ENCODE results near the gene GLRA2.

GLRA2 gene

GRCh38 chrX:14694611-14695010, 165.3 kb downstream of the GLRA2 start:
- H3K4me1 ChIP-seq (ENCODE audit: low read length): no peaks in the 10 kb centered on the region
- no peaks in the 10 kb centered on the region for H3K27me3 ChIP-seq (ENCODE audit: low read depth, low read length)
- H3K4me2 ChIP-seq (ENCODE audit: low read length): no peak overlapping the region
- no peak overlapping the region for H3K9ac ChIP-seq (ENCODE audit: low read length)
- H3K4me3 ChIP-seq (ENCODE audit: low read length): no peak overlapping the region
- no peaks in the 10 kb centered on the region for H3K79me2 ChIP-seq (ENCODE audit: low read length)
- H4K20me1 ChIP-seq (ENCODE audit: insufficient read depth, low read length): no peaks in the 10 kb centered on the region
- TF ChIP-seq, protein P1, sequence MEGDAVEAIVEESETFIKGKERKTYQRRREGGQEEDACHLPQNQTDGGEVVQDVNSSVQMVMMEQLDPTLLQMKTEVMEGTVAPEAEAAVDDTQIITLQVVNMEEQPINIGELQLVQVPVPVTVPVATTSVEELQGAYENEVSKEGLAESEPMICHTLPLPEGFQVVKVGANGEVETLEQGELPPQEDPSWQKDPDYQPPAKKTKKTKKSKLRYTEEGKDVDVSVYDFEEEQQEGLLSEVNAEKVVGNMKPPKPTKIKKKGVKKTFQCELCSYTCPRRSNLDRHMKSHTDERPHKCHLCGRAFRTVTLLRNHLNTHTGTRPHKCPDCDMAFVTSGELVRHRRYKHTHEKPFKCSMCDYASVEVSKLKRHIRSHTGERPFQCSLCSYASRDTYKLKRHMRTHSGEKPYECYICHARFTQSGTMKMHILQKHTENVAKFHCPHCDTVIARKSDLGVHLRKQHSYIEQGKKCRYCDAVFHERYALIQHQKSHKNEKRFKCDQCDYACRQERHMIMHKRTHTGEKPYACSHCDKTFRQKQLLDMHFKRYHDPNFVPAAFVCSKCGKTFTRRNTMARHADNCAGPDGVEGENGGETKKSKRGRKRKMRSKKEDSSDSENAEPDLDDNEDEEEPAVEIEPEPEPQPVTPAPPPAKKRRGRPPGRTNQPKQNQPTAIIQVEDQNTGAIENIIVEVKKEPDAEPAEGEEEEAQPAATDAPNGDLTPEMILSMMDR (IDR thresholded peaks at IDR 0.05; ENCODE audit: low read depth, low read length): no peak
- no peak for TF ChIP-seq EZH2phosphoT487 (IDR thresholded peaks at IDR 0.05; ENCODE audit: low read depth)
- H3K9me3 ChIP-seq (ENCODE audit: insufficient read depth, low read length): no peaks in the 10 kb centered on the region
- H2AFZ ChIP-seq (ENCODE audit: low read depth, low read length): no peak overlapping the region
- H3K36me3 ChIP-seq (replicated peaks; ENCODE audit: low read depth, low read length): no peaks in the 10 kb centered on the region
- no peak overlapping the region for H3K27ac ChIP-seq (ENCODE audit: low read length)

DNA sequence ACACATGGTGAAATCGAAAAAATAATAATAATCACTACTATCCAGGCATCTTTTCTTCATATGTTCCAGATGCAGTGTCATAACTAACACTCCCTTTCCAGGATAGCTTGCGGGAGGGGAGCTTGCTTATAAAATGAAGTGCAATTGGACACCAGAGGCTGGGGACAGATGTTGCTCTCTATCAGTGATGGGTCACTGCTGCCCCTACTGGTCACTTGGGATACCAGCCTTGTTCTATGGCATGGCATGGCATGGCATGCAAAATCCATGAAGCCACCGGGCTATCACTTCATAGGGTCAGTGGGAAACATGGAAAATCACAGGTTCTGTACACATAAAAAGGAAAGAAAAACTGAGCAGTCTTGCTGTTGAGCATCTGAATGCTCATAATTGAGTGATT, 168.1 kb downstream of the GLRA2 start:
- Histone ChIP-seq H3K27me3 (ENCODE audit: low read depth, low read length) (no peaks in the 10 kb centered on the region), H2AFZ (ENCODE audit: low read depth, low read length) (no peak overlapping the region)
- TF ChIP-seq EZH2phosphoT487 (IDR thresholded peaks at IDR 0.05; ENCODE audit: low read depth): no peak
- TF ChIP-seq, protein P1 (IDR thresholded peaks at IDR 0.05; ENCODE audit: low read depth, low read length): peak; percentile 58

GRCh38 chrX:14698790-14699189, 169.5 kb downstream of the GLRA2 start:
- no peak overlapping the region for H2AFZ ChIP-seq (ENCODE audit: low read depth, low read length)
- no peaks in the 10 kb centered on the region for H3K36me3 ChIP-seq (replicated peaks; ENCODE audit: low read depth, low read length)
- H3K4me1 ChIP-seq (ENCODE audit: low read length): no peaks in the 10 kb centered on the region
- no peaks in the 10 kb centered on the region for H4K20me1 ChIP-seq (ENCODE audit: insufficient read depth, low read length)
- TF ChIP-seq, protein P1 (IDR thresholded peaks at IDR 0.05; ENCODE audit: low read depth, low read length): no peak
- no peak for TF ChIP-seq EZH2phosphoT487 (IDR thresholded peaks at IDR 0.05; ENCODE audit: low read depth)
- H3K9me3 ChIP-seq (ENCODE audit: insufficient read depth, low read length): no peaks in the 10 kb centered on the region
- H3K9ac ChIP-seq (ENCODE audit: low read length): no peak overlapping the region
- no peak overlapping the region for H3K4me2 ChIP-seq (ENCODE audit: low read length)
- H3K4me3 ChIP-seq (ENCODE audit: low read length): no peak overlapping the region
- H3K27me3 ChIP-seq (ENCODE audit: low read depth, low read length): no peaks in the 10 kb centered on the region
- no peak overlapping the region for H3K27ac ChIP-seq (ENCODE audit: low read length)
- H3K79me2 ChIP-seq (ENCODE audit: low read length): no peaks in the 10 kb centered on the region

More for the DNA sequence above, 168.1 kb downstream of the GLRA2 start:
- Histone ChIP-seq H4K20me1 (ENCODE audit: insufficient read depth, low read length) (no peaks in the 10 kb centered on the region), H3K79me2 (ENCODE audit: low read length) (no peaks in the 10 kb centered on the region), H3K9ac (ENCODE audit: low read length) (no peak overlapping the region), H3K27ac (ENCODE audit: low read length) (no peak overlapping the region), H3K4me3 (ENCODE audit: low read length) (no peak overlapping the region), H3K4me1 (ENCODE audit: low read length) (no peaks in the 10 kb centered on the region), H3K4me2 (ENCODE audit: low read length) (no peak overlapping the region), H3K36me3 (replicated peaks; ENCODE audit: low read depth, low read length) (no peaks in the 10 kb centered on the region), H3K9me3 (ENCODE audit: insufficient read depth, low read length) (no peaks in the 10 kb centered on the region)

- no peak overlapping the region for H3K4me3 ChIP-seq (ENCODE audit: low read length)
- no peak for TF ChIP-seq EZH2phosphoT487 (IDR thresholded peaks at IDR 0.05; ENCODE audit: low read depth)
- TF ChIP-seq, protein P1 (IDR thresholded peaks at IDR 0.05; ENCODE audit: low read depth, low read length): no peak
- no peaks in the 10 kb centered on the region for H3K79me2 ChIP-seq (ENCODE audit: low read length)
- H3K27me3 ChIP-seq (ENCODE audit: low read depth, low read length): no peaks in the 10 kb centered on the region
- no peaks in the 10 kb centered on the region for H4K20me1 ChIP-seq (ENCODE audit: insufficient read depth, low read length)
- no peaks in the 10 kb centered on the region for H3K9me3 ChIP-seq (ENCODE audit: insufficient read depth, low read length)
- no peaks in the 10 kb centered on the region for H3K36me3 ChIP-seq (replicated peaks; ENCODE audit: low read depth, low read length)
- no peak overlapping the region for H3K9ac ChIP-seq (ENCODE audit: low read length)
- H3K27ac ChIP-seq (ENCODE audit: low read length): no peak overlapping the region
- no peak overlapping the region for H2AFZ ChIP-seq (ENCODE audit: low read depth, low read length)
- no peaks in the 10 kb centered on the region for H3K4me1 ChIP-seq (ENCODE audit: low read length)
- H3K4me2 ChIP-seq (ENCODE audit: low read length): no peak overlapping the region
These were observed 171.6 kb downstream of the GLRA2 start for GRCh38 chrX:14700982-14701381.

Measured in OCI-LY3 (cell line).